ENCODE results near the gene MAPK14.

Gene MAPK14

DNA sequence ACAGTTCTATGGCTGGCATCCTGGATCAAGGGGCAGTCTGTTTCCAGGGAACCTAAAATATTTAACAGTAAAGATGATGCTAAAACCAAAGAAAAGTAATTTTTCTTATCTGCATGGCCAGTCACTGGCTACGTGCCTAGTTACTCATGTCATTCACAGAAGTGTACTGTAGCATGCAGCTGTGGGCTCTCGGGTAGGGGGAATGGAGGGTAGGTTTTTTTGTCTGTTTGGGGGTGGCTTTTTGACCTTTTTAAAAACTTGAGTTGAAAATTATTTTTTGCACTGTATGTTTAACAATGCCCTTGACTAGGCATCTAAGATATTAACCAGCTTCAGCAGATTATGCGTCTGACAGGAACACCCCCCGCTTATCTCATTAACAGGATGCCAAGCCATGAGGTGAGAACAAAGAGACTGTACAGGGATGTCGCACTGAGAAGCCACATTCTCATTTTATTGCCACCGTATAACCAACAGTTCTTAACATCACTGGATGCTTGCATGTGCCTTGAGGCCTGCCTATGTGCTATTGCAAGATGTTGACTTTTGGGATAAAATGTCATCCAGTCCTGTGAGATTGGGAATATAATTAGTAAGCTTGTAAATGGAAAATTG, 72.4 kb downstream of the MAPK14 start:
- DNase-seq (ENCODE audit: low spot score) (no peak), FAIRE-seq (no peak)

DNA sequence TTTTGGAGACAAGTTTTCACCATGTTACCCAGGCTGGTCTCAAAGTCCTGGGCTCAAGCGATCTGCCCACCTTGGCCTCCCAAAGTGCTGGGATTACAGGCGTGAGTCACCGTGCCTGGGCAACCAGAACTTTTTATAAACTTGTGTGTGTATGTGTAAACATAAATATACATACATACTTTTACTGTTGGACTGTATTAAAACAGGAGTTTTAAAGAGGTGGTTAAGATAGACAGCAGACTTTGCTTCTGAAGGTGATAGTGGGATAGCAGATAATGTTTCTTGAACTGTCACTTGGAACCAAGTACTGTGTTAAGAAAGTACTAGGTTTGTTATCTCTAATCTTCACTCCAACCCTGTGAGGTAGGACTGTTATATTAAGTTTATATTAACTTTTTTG, 74.1 kb downstream of the MAPK14 start:
- FAIRE-seq, result no peak

DNA sequence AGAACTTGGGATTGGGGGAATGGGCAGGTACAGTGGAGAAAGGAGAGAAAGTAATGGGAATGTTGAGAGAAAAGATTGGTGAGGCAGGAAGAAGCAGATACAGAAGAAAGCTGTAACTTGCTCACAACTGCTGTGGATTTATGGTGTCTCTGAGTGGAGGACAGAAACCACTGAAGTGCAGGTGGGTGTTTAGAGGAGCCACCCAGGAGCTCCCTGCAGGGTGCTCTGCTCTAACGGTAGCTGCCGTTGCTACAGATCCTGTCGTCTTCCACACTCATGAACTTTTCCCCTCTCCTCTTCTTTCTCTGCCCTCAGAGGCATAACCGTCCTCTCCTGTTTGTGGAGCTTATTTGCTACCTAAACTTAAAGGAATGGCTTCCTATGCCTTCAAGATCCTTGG, 75.2 kb downstream of the MAPK14 start:
- FAIRE-seq (no peak), DNase-seq (ENCODE audit: low spot score) (no peak)

More for the DNA sequence above, 74.1 kb downstream of the MAPK14 start:
- DNase-seq (ENCODE audit: low spot score), result no peak

DNA sequence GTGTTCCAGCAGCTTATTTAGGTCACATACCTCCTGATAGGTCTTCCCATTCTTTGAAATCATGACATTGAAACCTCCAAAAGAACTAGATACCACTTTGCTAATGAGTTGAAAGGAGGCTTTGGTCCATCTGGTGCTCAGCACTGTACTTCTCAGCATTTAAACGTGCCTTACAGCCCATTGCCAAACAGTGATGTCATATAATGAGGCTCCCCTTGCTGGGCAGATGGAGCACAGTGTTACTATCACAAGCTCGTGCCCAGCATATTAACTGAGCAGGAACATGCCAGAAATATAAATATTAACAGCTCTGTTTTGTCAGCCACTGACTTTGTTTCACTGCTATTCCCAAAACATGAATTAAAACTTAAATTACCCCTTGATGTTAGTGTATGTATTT, 77.2 kb downstream of the MAPK14 start:
- no peak for DNase-seq (ENCODE audit: low spot score)
- FAIRE-seq, result no peak

DNA sequence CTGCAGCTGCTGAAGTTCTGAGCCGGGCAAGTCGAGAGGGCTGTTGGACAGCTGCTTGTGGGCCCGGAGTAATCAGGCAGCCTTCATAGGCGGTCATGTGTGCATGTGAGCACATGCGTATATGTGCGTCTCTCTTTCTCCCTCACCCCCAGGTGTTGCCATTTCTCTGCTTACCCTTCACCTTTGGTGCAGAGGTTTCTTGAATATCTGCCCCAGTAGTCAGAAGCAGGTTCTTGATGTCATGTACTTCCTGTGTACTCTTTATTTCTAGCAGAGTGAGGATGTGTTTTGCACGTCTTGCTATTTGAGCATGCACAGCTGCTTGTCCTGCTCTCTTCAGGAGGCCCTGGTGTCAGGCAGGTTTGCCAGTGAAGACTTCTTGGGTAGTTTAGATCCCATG, 81.5 kb downstream of the MAPK14 start:
- FAIRE-seq (no peak), DNase-seq (ENCODE audit: low spot score) (no peak)

DNA sequence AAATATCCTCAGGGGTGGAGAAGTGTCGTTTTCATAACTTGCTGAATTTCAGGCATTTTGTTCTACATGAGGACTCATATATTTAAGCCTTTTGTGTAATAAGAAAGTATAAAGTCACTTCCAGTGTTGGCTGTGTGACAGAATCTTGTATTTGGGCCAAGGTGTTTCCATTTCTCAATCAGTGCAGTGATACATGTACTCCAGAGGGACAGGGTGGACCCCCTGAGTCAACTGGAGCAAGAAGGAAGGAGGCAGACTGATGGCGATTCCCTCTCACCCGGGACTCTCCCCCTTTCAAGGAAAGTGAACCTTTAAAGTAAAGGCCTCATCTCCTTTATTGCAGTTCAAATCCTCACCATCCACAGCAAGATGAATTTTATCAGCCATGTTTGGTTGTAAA, 82.4 kb downstream of the MAPK14 start:
- FAIRE-seq (no peak), DNase-seq (ENCODE audit: low spot score) (no peak)

DNA sequence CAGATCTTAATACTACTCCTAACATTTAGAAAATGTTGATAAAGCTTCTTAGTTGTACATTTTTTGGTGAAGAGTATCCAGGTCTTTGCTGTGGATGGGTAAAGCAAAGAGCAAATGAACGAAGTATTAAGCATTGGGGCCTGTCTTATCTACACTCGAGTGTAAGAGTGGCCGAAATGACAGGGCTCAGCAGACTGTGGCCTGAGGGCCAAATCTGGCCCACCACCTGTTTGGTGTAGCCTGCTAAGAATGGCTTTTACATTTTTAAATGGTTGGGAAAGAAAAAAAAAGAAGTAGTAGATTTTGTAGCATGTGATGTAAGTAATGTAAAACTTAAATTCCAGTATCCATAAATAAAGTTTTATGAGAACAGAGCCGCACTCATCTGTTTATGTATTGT, 83.3 kb downstream of the MAPK14 start:
- FAIRE-seq (no peak), DNase-seq (ENCODE audit: low spot score) (no peak)

DNA sequence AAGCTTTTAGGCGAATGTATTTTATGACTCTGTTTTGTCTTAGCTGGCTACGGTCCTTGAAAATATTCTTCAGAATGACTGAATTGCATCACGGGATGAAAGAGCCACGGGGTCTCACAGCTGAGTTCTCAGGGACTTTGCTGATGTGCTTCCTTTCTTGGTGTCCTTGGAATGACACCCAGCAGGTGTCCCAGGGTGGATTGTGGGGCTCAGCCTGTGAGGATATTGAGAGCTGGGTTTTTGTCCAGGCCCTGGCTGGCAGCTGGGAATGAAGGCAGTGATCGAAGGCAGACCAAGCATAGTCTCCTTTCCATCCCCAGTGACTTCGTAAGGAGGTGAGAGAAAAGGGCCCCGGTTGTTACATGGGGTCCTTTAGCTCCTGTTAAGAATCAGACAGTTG, 83.9 kb downstream of the MAPK14 start:
- DNase-seq (ENCODE audit: low spot score), result no peak
- no peak for FAIRE-seq

DNA sequence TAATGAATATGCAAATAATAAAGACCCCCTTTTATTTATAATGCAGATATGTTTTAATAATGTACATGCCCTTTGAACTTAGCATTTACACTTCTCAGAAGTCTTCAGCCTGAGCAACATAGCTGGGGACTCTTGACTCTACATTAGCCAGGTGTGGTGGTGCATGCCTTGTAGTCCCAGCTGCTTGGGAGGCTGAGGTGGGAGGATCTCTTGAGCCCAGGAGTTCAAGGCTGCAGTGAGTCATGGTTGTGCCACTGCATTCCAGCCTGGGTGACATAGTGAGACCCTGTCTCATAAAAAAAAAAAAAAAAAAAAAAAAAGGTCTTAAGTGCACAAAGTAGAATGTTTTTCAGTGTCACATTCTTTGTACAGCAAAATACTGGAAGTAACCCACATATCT, 85.4 kb downstream of the MAPK14 start:
- DNase-seq (ENCODE audit: low spot score), result no peak
- FAIRE-seq, result no peak

DNA sequence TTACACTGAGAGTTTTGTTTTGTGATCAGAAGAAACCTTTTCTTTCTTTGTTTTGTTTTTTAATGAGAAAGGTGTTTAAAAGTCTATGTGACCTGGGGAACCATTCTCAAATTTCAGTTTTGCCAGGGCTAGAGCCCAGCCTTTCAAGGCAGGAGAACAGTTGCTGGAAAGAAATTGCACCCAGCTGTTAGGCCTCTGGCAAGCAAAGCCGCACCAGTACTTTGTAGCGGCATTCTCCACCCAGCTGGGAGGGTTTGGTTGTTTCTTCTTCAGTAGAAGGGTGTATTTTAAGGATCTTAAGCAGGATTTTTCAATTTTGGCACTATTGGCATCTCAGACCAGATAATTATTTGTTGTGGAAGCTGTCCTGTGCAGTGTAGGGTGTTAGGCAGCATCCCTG, 86.1 kb downstream of the MAPK14 start:
- FAIRE-seq, result no peak
- DNase-seq (ENCODE audit: low spot score), result no peak

DNA sequence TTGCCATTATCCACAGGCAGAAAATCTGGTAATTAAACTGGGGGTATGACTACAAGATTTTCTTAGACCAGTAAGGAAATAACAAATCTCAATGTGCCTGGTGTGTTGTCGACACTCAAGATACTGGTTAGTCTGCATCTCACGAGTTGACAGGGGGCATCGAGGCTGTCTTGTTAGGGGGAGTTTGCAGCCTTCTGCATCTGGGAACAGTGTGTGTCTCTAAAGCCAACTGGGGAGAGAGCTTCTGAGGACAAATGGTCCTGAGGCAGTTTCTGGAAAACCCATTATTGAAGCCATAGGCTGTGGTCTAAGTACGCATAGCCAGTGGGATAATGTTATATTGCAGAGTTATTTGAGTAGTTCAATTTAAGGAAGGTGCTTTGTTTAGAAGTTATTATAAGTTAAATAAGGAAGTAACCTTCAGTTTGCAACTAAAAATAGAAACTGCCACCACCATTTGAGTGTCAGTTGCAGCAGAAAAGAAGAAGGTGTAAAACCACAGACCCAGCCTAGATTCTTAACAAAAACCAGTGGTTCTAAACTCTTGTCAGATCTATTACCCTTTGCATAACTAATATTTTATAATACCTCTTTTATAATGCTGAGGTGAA, 87.3 kb downstream of the MAPK14 start:
- FAIRE-seq, result no peak

DNA sequence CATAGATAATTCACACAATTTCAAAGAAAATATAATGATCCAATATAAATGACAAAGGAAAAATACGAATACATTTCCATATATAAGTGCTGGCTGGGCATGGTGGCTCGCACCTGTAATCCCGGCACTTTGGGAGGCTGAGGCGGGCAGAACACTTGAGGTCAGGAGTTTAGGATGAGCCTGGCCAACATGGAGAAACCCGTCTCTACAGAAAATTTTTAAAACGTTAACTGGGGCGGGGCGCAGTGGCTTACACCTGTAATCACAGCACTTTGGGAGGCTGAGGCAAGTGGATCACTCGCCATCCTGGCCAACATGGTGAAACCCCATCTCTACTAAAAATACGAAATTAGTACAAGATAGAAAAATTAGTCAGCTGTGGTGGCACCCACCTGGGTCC, 87.8 kb downstream of the MAPK14 start:
- DNase-seq (ENCODE audit: low spot score), result no peak
- no peak for FAIRE-seq

More for the DNA sequence above, 87.3 kb downstream of the MAPK14 start:
- DNase-seq (ENCODE audit: low spot score), result no peak

DNA sequence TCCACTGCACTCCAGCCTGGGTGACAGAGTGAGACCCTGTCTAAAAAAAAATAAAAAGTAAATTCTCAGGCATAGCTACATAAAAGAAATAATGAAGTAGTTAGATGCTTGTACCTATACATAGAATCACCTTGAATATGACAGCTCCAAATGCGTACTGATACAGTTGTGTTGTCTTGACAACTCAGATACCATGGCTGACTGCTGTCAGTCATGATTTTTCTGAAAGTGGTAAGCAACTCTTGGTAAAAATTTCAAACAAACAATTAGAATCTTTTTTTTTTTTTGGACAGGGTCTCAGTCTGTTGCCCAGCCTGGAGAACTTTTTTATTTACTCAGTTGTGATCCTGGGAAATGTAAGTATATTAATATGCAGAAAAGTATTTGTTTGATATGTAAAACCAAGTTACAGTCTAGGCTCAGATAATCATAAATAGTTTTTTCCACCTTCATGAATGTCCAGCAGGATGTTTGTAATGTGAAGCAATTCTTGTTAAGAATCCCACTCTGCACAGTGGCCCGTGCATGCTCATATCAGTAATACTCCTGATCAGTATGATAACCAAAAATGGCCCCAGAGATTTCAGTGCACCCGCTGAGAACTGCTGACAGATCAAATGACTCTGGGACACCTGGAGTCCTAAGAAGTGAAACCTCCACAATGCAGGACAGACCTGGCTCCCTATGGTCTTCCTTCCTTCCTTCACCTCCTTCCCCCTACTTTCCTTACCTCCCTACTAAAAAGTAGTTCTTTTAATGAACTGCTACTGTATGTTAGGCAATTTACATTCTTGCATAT, 88.7 kb downstream of the MAPK14 start:
- FAIRE-seq (no peak), DNase-seq (ENCODE audit: low spot score) (no peak)

DNA sequence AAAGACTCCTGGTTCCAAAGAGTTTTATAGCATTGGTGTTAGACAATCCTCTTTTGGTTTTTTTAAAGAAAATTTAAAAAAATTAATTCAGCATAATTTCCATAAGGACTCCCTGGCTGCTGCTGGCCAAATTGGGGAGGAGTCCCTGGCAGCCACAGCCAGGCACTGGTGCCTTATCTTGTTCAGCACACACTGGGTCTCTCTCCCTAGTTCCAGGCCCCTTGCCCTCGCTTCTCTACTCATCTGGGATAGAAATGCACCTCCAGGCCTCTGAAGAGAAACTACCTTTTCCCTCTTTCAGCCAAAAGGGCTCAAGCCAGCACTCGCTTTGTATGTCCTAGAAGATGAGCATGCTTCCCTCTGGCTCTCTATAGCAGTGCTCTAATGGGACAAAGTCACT, 89.3 kb downstream of the MAPK14 start:
- no peak for FAIRE-seq
- no peak for DNase-seq (ENCODE audit: low spot score)

DNA sequence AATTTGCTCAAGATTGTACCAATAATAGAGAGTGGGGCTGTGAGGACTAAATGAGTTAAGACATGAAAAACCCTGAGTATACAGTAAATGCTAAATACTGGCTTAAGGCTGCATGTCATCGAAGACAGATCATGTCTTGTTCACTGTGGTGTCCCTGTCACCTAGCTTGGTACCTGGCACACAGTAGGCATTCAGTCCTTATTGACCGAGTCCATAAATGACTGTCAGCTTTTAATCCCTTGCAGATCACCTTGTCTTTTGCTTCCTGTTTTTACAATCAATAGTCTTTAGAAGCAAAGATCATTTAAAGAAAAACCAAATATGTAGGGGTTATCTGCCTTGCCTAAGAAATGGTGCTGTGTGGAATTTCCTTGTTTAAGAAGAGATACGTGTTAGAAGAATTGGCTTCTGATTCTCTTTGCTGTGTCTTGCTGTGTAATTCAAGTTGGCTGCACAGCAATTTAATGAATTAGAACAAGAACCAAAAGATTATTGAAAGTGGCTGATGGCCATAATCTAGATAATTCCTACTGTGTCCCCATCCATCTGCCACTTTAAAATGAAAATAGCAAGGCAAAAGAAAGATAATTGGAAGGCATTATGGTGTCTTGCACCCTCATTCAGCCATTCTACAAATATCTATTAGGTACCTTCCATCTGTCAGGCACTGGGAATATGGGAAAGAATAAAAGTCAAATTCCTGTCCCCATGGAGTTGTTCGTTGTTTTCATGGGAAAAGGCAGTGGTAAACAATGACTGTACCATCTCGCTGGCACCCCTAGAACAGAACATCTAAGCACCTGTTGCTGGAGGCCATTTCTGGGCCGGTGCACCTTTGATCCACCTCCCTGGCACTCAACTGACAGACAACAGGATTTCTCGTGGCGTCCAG, 90.3 kb downstream of the MAPK14 start:
- no peak for DNase-seq (ENCODE audit: low spot score)

DNA sequence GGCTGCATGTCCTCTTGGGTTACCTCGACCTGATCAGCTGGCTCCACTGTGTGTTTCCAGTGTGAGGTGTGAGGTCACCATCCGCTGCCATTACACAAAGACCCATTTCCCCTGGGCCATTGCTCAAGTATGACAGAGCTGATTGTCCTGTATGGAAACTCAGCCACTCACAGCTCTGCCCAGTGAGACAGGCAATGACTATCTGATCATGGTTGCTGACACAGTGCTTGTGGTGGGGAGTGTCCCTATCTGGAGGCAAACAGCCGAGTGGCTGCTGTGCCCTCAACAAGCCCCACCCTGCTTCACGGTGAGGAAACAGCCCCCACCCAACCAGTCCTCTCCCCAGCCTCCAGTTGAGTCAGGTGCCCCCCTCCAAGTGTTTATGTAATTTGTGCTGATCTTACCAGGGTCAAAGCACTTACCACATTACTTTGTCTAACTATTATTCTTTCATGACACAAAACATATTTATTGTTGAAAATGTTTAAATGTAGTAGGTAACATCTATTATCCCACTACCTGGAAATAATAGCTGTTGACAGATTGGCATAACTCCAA, 91.0 kb downstream of the MAPK14 start:
- FAIRE-seq, result no peak
- no peak for DNase-seq (ENCODE audit: low spot score)

More for the DNA sequence above, 90.3 kb downstream of the MAPK14 start:
- no peak for FAIRE-seq

DNA sequence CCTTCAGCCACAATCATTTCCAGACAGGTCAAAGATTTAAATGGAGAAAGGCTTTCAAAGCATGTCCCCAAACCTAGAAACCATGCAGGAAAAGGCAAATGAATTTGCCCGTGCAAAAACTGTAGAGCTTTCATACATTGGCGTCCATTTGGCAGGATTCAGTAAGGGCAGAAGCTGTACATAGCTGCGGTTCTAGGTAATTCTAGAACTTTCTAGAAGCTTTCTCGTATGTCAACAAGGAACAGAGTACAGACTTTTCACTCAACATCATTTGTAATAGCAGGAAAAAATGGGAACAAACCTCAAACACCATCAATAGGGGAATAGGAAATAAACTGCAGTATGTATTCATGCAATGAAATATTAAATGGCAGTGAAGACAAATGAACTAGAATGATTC, 91.6 kb downstream of the MAPK14 start:
- FAIRE-seq (no peak), DNase-seq (ENCODE audit: low spot score) (no peak)

DNA sequence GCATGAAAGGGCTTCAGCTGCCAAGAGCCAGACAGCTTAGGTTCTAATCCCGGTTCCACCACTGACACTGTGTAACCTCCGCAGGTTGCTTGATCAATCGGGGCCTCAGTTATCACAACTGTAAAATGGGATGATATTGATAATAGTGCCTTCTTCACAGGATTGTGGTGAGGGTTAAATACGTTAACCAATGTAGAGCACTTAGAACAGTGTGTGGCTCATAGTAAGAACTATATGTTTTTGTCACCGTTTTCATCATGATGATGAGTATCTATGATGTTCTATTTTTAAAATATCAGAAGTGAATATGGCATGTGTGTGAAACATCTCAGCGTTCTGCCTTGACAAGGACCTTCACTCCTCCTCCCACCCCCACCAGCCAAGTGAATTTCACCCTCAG, 92.4 kb downstream of the MAPK14 start:
- no peak for DNase-seq (ENCODE audit: low spot score)
- FAIRE-seq, result no peak

DNA sequence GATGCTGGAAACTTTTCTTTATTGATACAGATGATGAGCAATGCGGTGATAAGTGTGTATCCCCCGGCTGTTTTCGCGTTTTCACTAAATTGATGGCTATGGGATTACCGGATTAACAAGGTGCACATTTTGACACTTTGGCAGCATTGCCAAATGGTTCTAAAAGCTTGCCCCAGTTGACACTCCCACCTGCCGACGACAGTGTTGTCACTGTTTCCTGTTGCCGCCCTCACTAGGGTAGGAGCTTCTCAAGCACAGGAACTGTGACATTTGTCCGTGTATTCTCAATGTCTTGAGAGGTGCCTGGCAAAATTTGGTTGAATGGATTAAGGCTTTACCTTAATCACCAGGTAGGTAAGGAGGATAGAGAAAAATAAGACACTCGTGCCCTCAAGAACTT, 92.9 kb downstream of the MAPK14 start:
- DNase-seq (ENCODE audit: low spot score) (no peak), FAIRE-seq (no peak)

DNA sequence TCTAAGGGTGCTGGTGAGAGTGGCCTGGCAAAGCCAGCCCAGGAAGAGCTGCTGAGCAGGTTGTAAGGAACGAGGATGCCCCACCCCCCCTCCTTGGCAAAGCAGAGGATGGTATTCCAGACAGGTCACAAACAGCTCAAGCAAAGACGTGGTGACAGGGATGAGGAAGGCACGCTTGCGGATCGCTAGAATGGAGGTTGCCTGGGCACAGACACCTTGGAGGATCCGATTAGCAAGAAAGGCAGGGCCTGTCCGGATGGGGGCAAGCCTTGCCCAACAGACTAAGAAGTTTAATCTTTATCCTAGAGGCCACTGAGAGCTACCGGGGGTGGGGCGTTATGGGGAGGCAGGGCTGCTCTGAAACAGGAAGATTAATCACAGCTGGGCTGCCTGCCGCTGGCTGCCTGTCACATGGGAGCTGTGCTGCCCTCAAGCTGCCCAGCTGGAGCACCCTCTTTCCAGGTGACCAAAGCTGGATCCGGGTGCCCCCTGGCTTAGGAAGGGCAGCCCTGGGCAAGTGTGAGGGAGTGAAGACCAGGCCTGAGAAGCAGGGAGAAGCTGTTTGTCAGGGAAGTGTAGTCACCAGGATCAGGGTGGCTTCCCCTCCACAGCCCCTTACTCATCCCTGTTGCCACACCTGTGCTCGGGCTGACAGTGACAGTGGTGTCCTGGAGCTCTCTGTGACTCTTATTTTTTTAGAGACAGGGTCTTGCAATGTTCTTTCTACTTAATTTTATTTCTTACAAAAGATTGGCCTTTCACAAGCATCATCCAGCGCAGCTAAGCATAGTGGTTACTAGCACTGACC, 93.6 kb downstream of the MAPK14 start:
- DNase-seq (ENCODE audit: low spot score) (no peak), FAIRE-seq (no peak)

All from urothelium cell line (cell line).